ENCODE data around the gene C6orf163.

Gene C6orf163

DNA sequence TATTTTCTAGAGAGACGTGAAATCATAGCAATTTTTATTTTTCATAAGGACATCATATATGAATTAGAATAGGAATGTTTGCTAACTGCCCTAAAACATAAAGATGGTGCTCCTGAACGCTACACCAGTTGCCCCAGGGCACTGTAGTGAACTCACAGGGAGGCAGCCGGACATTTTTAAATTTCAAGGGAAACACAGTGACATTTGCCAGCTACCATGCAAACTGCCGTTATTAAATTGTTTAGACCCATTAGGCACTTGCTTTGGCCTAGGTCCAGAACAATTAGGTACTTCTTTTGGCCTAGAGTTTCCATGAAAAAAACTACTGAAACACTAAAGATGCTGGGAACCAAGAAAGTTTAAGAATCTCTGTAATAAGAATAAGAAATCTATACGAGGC, 38.2 kb downstream of the C6orf163 start:
- DNase-seq (ENCODE audit: low read depth, low spot score), result no peak
- no peak for TF ChIP-seq CTCF (IDR thresholded peaks at IDR 0.05; ENCODE audit: insufficient read depth, low read length, missing control alignments)
- no peak overlapping the region for H3K4me3 ChIP-seq (ENCODE audit: low read depth, low read length)
- ChIA-PET POLR2A (no interaction called here), CTCF (interaction anchor here (1.1 to 2.7 kb wide), 2 partner anchors 11 to 304 kb away, joined by 3 to 14 read pairs; no protein-coding TSS in a partner anchor)

- no peak overlapping the region for H3K4me3 ChIP-seq (ENCODE audit: low read depth, low read length)
- CTCF ChIA-PET, result no interaction called here
- DNase-seq (ENCODE audit: low read depth, low spot score), result no peak
- TF ChIP-seq CTCF (IDR thresholded peaks at IDR 0.05; ENCODE audit: insufficient read depth, low read length, missing control alignments), result no peak
- POLR2A ChIA-PET, result no interaction called here
Measured at GRCh38 chr6:87384038-87384437, 39.4 kb downstream of the C6orf163 start.

GRCh38 chr6:87384449-87384848, 39.8 kb downstream of the C6orf163 start:
- H3K4me3 ChIP-seq (ENCODE audit: low read depth, low read length), result no peak overlapping the region
- CTCF ChIA-PET, result interaction anchor here (1.2 kb wide), 1 partner anchor 9 kb away, joined by 7 read pairs; no protein-coding TSS in a partner anchor
- no peak for TF ChIP-seq CTCF (IDR thresholded peaks at IDR 0.05; ENCODE audit: insufficient read depth, low read length, missing control alignments)
- no peak for DNase-seq (ENCODE audit: low read depth, low spot score)
- POLR2A ChIA-PET, result no interaction called here

GRCh38 chr6:87391334-87391733, 46.7 kb downstream of the C6orf163 start:
- POLR2A ChIA-PET, result no interaction called here
- CTCF ChIA-PET, result interaction anchor here (4.2 to 4.4 kb wide), 2 partner anchors 252 to 325 kb away, joined by 19 to 25 read pairs; no protein-coding TSS in a partner anchor
- no peak overlapping the region for H3K4me3 ChIP-seq (ENCODE audit: low read depth, low read length)
- no peak for DNase-seq (ENCODE audit: low read depth, low spot score)
- peak; percentile 38 for TF ChIP-seq CTCF (IDR thresholded peaks at IDR 0.05; ENCODE audit: insufficient read depth, low read length, missing control alignments)

DNA sequence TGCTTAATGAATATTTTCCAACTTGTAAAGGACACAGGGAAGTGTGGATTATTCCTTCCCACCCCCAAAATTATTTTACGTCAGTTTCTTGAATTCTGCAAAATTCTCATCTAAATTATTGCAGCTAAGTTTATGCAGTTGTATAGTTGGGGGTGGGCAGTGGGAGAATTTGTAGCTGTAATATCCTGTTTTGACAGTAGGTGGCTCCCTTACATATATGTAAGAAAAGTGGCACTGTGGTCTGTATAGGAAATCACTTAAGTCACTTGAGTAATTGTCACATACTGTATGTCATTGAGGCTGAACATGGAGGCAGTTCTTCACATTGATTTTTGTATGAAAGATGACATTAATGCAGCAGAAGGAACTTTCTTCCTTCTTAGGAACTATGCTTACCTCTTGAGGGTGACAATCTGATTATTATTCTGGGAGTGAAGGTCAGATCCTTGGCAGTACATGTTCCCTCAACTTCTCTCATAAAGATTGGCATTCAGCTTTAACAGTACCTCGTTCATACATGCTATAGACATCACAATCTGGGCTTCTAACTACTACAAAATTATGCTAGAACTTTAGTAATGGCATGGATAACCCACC, 48.5 kb downstream of the C6orf163 start:
- DNase-seq (ENCODE audit: low read depth, low spot score), result no peak
- CTCF ChIA-PET, result interaction anchor here (0.7 to 2.8 kb wide), 29 partner anchors 8 to 1480 kb away, joined by 3 to 29 read pairs (median 3); partner anchors contain the start of genes CGA and SLC35A1
- H3K4me3 ChIP-seq (ENCODE audit: low read depth, low read length), result no peak overlapping the region
- POLR2A ChIA-PET, result interaction anchor here (0.5 kb wide), 1 partner anchor 15 kb away, joined by 3 read pairs; the partner anchor contains the start of gene CFAP206
- TF ChIP-seq CTCF (IDR thresholded peaks at IDR 0.05; ENCODE audit: insufficient read depth, low read length, missing control alignments), result peak; percentile 38

DNA sequence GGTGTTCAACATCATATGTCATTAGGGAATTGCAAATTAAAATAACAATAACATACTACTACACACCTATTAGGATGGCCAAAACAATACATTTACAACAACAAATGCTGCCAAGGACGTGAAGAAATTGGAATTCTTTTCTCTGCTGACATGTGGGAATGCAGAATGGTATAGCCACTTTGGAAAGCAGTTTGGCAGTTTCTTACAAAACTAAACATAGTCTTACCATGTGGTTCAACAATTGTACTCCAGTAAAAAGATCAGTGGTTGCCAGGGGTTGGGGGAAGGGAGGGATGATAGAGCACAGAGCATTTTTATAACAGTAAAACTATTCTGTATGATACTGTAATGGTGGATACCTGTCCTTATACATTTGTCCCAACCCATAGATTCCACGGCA, 50.8 kb downstream of the C6orf163 start:
- TF ChIP-seq CTCF (IDR thresholded peaks at IDR 0.05; ENCODE audit: insufficient read depth, low read length, missing control alignments), result no peak
- POLR2A ChIA-PET, result no interaction called here
- DNase-seq (ENCODE audit: low read depth, low spot score), result no peak
- no peak overlapping the region for H3K4me3 ChIP-seq (ENCODE audit: low read depth, low read length)
- CTCF ChIA-PET, result no interaction called here

All from AG04449 (cell line).